NB4 (cell line): ENCODE data around the gene DHX57.
"Not testable (repeated sequence)": the region's sequence is repeated elsewhere in the genome, so short reads cannot be mapped to it uniquely, and the experiment has no call there.

Experiments
- POLR2A ChIP-seq: IDR thresholded peaks from 2 replicates; pipeline ENCODE4 v1.6.1; 2011; ENCODE audit warnings: mild to moderate bottlenecking; ENCODE audit not compliant: insufficient read length; ENCODE audit errors: extremely low read depth
- TF ChIP-seq, protein P1 (sequence below): IDR thresholded peaks from one replicate; pipeline ENCODE4 v1.5.1; 2012; ENCODE audit warnings: low read depth, low read length

DNA sequence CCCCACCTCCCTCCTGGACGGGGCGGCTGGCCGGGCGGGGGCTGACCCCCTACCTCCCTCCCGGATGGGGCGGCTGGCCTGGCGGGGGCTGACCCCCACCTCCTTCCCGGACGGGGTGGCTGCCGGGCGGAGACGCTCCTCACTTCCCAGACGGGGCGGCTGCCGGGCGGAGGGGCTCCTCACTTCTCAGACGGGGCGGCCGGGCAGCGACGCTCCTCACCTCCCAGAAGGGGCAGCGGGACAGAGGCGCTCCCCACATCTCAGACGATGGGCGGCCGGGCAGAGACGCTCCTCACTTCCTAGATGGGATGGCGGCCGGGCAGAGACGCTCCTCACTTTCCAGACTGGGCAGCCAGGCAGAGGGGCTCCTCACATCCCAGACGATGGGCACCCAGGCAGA lies 119.8 kb downstream of the DHX57 start:
- TF ChIP-seq POLR2A: not testable (repeated sequence)
- TF ChIP-seq, protein P1, sequence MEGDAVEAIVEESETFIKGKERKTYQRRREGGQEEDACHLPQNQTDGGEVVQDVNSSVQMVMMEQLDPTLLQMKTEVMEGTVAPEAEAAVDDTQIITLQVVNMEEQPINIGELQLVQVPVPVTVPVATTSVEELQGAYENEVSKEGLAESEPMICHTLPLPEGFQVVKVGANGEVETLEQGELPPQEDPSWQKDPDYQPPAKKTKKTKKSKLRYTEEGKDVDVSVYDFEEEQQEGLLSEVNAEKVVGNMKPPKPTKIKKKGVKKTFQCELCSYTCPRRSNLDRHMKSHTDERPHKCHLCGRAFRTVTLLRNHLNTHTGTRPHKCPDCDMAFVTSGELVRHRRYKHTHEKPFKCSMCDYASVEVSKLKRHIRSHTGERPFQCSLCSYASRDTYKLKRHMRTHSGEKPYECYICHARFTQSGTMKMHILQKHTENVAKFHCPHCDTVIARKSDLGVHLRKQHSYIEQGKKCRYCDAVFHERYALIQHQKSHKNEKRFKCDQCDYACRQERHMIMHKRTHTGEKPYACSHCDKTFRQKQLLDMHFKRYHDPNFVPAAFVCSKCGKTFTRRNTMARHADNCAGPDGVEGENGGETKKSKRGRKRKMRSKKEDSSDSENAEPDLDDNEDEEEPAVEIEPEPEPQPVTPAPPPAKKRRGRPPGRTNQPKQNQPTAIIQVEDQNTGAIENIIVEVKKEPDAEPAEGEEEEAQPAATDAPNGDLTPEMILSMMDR: not testable (repeated sequence)
